Measurements from ENCODE around the gene MOB3A. TPM values are rescaled to one million over a fixed set of nuclear protein-coding genes. Genes with fewer than 3 reads are reported as not detected.

MOB3A gene
- total and polyA plus RNA-seq, 2 experiments from 2014 or later, result 15.7 to 25.1 TPM

DNA sequence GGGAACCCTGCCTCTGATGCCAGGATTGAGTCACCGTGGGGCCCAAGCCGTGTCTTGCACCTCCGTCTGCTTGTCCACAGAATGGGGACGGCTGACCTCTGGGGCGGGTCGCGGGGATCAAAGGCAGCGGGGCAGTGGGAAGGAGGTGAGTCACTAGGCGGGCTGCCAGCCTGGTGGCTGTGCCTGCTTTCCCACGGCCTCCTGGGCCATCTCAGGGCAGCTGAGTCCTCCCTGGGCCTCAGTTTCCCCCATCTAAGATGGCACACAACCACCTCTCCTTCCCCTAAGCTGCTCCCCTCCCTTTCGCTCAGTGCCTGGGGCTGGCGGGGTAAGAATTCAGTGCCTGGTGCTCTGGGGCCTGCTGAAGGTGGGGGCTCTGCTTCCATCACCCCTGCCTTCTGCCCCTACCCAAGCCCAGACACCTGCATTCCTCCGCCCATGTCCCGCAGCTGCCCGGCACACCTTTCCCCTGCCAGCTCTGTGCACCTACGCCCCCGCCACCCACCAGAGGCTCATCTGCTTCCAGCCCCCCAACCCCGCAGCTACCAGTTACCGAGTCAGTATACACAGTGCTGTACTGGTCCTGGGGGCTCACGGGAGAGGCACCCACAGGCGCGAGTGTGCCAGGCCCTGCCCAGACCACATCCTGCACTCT is 48.5 kb downstream of the MOB3A start:
- DNase-seq (ENCODE audit: low spot score), result peak; percentile 63
- Histone ChIP-seq H3K4me1 (ENCODE audit: insufficient read depth) (peaks cover 34% of the 10 kb centered on the region), H3K79me2 (peaks cover 53% of the 10 kb centered on the region), H3K4me2 (peak overlapping the region; percentile 87), H4K20me1 (ENCODE audit: insufficient read depth, poor library complexity, severe bottlenecking) (peaks cover 63% of the 10 kb centered on the region), H2AFZ (no peak overlapping the region), H3K4me3 (no peak overlapping the region), H3K36me3 (replicated peaks; ENCODE audit: insufficient read depth, low read depth) (no peaks in the 10 kb centered on the region), H3K27me3 (no peaks in the 10 kb centered on the region), H3K27ac (no peak overlapping the region), H3K9me3 (ENCODE audit: low read depth) (no peaks in the 10 kb centered on the region), H3K9me2 (replicated peaks; ENCODE audit: insufficient read depth) (no peaks in the 10 kb centered on the region)
- TF ChIP-seq EZH2 (IDR thresholded peaks at IDR 0.05; ENCODE audit: borderline replicate concordance) (no peak), CTCF (IDR thresholded peaks at IDR 0.05; ENCODE audit: poor library complexity) (no peak), EZH2phosphoT487 (IDR thresholded peaks at IDR 0.05; ENCODE audit: low read depth, severe bottlenecking, unreplicated experiment) (no peak)
- WGBS (ENCODE audit: low lambda C conversion rate, missing lambda C conversion rate), result 77% methylated on average over 17 of the region's 22 CpGs

- H3K27ac ChIP-seq, result no peak overlapping the region
- no peaks in the 10 kb centered on the region for H3K36me3 ChIP-seq (replicated peaks; ENCODE audit: insufficient read depth, low read depth)
- TF ChIP-seq EZH2 (IDR thresholded peaks at IDR 0.05; ENCODE audit: borderline replicate concordance) (no peak), CTCF (IDR thresholded peaks at IDR 0.05; ENCODE audit: poor library complexity) (no peak), EZH2phosphoT487 (IDR thresholded peaks at IDR 0.05; ENCODE audit: low read depth, severe bottlenecking, unreplicated experiment) (no peak)
- no peaks in the 10 kb centered on the region for H3K9me3 ChIP-seq (ENCODE audit: low read depth)
- no peak for DNase-seq (ENCODE audit: low spot score)
- no peak overlapping the region for H2AFZ ChIP-seq
- no peak overlapping the region for H3K4me3 ChIP-seq
- no peaks in the 10 kb centered on the region for H3K9me2 ChIP-seq (replicated peaks; ENCODE audit: insufficient read depth)
- peaks cover 53% of the 10 kb centered on the region for H3K79me2 ChIP-seq
- H4K20me1 ChIP-seq (ENCODE audit: insufficient read depth, poor library complexity, severe bottlenecking), result peaks cover 63% of the 10 kb centered on the region
- 86% methylated on average over 6 of the region's 6 CpGs for WGBS (ENCODE audit: low lambda C conversion rate, missing lambda C conversion rate)
- H3K4me2 ChIP-seq, result no peak overlapping the region
- H3K4me1 ChIP-seq (ENCODE audit: insufficient read depth), result peaks cover 39% of the 10 kb centered on the region
- H3K27me3 ChIP-seq, result no peaks in the 10 kb centered on the region
Observed at GRCh38 chr19:2047076-2047448, 49.1 kb downstream of the MOB3A start.

DNA sequence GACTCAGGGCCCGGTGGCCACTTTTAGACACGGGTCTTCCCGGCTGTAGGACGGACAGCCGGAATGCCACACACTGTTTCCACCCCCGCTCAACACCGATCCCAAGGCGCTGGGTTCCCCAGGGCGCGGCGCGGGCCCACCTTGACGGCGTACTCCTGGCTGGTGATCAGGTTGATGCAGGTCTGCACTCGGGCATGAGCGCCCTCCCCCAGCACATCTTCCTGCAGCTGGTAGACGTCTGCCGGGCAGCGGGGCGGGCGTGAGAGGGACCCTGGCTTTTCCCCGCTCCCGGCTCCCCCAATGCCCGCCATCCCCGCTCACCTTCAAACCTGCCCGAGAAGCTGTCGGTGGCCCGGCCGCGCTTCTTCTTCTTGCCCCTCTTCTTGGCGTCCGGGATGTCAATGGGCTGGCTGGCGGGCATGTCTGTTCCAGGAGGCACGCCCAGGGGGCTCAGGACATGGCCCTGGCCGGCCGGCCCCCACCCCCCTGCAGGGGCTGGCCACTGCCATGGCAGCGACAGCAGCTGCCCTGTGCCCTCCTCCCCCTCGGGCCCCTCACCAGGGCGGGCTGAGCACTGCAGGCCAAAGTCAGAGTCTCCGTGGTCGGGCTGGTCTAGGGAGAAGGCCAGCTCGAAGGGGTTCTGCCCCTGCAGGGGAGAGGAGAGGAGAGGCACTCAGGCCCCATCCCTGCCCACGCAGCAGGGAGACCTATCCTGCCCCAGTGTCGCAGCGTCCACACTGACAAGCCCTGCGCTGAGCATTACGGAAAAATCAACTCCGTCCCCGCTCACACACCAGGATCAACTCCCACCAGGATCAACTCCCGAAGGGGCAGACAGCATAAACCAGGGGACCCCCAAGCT is 49.8 kb downstream of the MOB3A start:
- no peaks in the 10 kb centered on the region for H3K36me3 ChIP-seq (replicated peaks; ENCODE audit: insufficient read depth, low read depth)

More for the DNA sequence above, 49.8 kb downstream of the MOB3A start:
- Histone ChIP-seq H3K4me2 (no peak overlapping the region), H3K27me3 (no peaks in the 10 kb centered on the region), H2AFZ (no peak overlapping the region), H3K79me2 (peaks cover 56% of the 10 kb centered on the region), H3K4me3 (no peak overlapping the region), H3K9me2 (replicated peaks; ENCODE audit: insufficient read depth) (no peaks in the 10 kb centered on the region), H3K9me3 (ENCODE audit: low read depth) (no peaks in the 10 kb centered on the region), H3K27ac (no peak overlapping the region), H4K20me1 (ENCODE audit: insufficient read depth, poor library complexity, severe bottlenecking) (peaks cover 63% of the 10 kb centered on the region), H3K4me1 (ENCODE audit: insufficient read depth) (peaks cover 37% of the 10 kb centered on the region)
- 96% methylated on average over 50 of the region's 50 CpGs for WGBS (ENCODE audit: low lambda C conversion rate, missing lambda C conversion rate)
- TF ChIP-seq EZH2phosphoT487 (IDR thresholded peaks at IDR 0.05; ENCODE audit: low read depth, severe bottlenecking, unreplicated experiment) (no peak), EZH2 (IDR thresholded peaks at IDR 0.05; ENCODE audit: borderline replicate concordance) (no peak)
- peak; percentile 7 for DNase-seq (ENCODE audit: low spot score)
